HCEC 1CT (cell line): Measurements from ENCODE around the gene IRGC.
"Not testable (repeated sequence)": the region's sequence is repeated elsewhere in the genome, so short reads cannot be mapped to it uniquely, and the experiment has no call there.

ENCODE experiments used
- DNase-seq: peaks from one replicate; pipeline ENCODE4 v3.0.0-alpha.2; 2017

The IRGC gene

DNA sequence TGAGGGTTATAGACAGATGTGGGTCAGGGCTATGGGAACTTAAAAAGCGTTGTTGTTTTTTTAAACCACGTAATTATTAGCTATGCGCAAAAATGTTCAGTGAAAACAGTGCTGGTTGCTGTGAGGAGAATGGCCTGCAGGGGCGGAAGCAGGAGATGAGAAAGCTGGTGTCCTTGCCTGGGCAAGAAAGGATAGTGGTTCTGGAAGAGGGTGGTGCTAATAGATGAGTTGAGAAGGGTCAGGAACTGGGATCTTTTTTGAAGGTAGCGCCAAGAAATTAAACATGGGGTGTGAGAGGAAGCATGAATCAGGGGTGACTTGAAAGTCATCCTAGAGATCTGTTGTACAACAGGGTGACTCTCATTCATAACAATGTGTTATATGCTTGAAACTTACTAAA, 43.6 kb downstream of the IRGC start:
- peak; percentile 94 for DNase-seq

- DNase-seq = no peak
These were observed 45.1 kb downstream of the IRGC start for GRCh38 chr19:43760941-43761340.

DNA sequence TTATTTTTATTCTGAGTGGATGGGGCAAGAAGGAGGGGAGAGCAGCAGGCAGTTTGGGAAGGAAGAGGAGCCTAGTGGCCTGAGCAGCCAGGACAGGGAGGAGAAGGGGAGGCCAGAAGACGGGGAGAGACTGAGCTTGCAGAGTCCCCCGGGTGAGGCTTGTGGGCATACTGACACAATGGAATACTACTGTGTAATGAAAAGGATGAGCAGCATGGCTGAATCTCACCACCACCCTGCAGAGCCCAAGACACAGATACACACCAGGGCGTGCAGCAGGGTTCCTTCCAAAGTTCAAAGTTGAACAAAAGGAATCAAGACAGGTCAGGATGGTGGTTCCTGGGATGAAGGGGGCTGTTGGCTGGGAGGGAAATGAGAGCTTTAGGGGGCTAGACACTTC, 46.9 kb downstream of the IRGC start:
- no peak for DNase-seq

GRCh38 chr19:43763473-43763939, 47.6 kb downstream of the IRGC start:
- DNase-seq = peak; percentile 32

- DNase-seq = not testable (repeated sequence)
These were observed 48.8 kb downstream of the IRGC start for GRCh38 chr19:43764684-43765083.

DNA sequence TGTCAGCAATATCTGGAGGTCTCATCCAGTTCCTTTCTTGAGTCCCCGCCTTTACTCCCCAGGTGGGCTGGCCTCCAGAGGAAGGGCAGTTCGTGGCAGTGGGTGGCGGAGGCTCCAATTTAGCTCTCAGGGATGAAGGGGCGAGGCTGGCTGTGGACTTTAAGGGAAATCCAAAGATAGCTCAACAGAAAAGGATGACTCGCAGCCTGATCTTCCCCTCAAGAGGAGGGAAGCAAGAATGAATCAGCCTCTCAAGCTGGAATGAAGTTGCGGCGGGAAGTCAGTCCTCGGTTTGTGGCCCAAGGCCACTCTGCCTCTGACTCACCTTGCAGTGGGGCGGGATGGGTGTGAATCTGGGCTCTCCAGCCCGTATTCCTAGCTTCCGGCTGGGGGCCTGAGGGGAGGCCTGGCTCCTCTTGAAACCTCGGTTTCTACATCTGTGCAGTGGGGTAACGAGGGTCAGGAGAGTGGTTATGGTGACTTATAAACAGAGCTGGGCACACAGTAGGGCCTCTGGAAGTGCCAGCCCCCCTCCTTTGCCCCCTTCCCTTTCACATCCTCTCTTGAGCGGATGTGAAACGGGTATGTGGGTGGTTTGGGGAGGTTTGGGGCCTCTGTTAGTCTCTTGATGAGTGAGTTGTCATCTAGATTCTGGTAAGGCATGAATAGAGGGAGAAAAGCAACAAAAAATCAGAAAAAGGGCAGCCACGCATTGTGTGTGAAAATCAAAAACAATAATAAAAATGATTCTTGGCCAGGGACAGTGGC, 49.4 kb downstream of the IRGC start:
- peak; percentile 99 for DNase-seq

DNA sequence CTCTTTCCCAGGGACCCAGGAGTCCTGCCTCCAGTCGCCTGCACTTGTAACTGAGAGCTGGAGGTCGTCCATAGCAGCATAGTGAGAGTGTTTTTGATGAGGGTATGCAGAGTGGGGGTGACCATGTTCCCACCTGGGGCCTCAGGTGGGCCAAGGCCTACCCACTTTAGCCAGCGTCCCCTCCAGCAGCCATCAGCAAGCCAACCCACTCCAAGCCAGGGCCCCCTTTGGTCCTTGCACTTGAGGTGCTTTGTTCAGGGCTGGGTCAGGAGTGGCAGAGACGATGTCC, 50.8 kb downstream of the IRGC start:
- no peak for DNase-seq

GRCh38 chr19:43767316-43767715, 51.4 kb downstream of the IRGC start:
- no peak for DNase-seq

- no peak for DNase-seq
These were observed 51.9 kb downstream of the IRGC start for GRCh38 chr19:43767818-43768217.

DNA sequence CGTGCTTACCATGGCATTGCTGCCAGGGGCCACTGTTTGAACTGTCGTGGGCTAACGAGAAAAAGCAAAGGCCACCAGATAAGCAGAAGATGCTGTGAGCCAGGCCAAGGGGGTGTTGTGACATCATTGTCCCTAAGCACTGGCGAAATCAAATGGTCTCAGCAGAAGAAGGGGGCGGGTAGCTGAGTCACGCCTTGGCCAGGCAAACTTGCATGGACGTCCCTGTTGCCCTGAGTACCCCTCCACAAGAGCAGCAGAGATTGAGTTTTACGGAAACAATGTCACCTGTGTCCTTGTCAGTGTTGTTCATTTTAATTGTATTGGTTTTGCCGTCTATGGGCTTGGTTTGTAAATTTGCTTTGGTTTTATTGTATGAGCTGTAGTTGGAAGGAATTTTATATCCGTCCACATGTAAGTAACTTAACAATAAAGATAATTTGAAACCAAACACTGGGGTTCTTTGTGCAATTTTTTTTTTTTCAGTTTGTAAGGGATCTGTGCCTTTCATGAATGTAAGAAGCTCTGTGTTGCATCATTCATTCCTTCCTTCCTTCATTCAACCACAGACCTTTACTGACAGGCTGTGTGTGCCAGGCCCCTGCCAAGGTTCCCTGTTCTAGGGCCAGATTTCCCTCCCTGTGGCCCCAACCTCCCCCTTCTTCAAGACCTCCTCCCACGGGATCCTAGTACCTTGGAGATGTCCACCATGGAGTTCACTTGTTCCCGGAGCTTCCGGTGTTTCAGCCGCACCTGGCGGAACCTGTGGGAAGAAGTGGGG, 52.6 kb downstream of the IRGC start:
- no peak for DNase-seq

- DNase-seq = no peak
These were observed 53.4 kb downstream of the IRGC start for GRCh38 chr19:43769256-43769655.
